ENCODE results near the gene CAGE1.
A peak's percentile ranks its signal among the peaks of the same experiment; 100 is the strongest.
"Not testable (repeated sequence)": the region's sequence is repeated elsewhere in the genome, so short reads cannot be mapped to it uniquely, and the experiment has no call there.

CAGE1 gene

DNA sequence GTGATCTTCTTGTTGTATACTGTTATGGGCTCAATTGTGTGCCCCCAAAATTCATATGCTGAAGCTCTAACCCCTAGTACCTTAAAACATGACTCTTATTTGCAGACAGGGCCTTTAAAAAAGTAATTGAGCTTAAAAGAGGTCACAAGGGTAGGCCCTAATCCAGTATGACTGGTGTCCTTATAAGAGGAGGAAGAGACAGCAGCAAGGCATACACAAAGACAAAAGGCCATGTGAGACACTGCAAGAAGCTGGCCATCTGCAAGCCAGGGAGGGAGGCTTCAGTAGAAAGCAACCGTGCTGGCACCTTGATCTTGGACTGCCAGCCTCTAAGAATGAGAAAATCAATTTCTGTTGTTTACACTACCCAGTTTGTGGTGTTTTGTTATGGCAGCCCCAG, 8.4 kb downstream of the CAGE1 start:
- no peaks in the 10 kb centered on the region for H3K36me3 Mint-ChIP-seq
- H3K27me3 Mint-ChIP-seq = peaks cover 2% of the 10 kb centered on the region
- H3K4me3 Mint-ChIP-seq = no peak overlapping the region
- no peaks in the 10 kb centered on the region for H3K4me1 Mint-ChIP-seq (ENCODE audit: low read depth)
- H3K9me3 Mint-ChIP-seq (ENCODE audit: low read depth) = no peaks in the 10 kb centered on the region
- no peak overlapping the region for H3K27ac Mint-ChIP-seq

GRCh38 chr6:7378740-7379139, 10.8 kb downstream of the CAGE1 start:
- no peak overlapping the region for H3K4me3 Mint-ChIP-seq

DNA sequence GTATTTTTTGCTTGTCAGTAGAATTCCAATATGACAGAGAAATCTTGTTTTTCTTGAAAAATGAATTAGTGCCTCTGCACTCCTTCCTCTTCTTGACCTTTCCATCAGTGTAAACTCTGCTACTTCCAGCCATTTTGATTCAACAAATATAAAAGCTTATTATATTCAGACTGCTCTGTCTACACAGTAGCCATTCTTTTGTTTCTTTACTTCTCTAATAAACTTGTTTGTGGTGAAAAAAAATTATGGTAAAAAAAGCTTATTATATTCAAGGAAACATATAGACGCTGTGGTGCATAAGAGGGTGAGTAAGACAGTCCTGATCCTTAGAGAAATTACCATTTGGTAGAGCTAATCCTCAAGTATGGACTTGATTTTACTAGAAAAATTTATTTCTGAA, 11.6 kb downstream of the CAGE1 start:
- Mint-ChIP-seq H3K9me3 (ENCODE audit: low read depth) (no peaks in the 10 kb centered on the region), H3K4me3 (no peak overlapping the region), H3K27ac (no peak overlapping the region), H3K36me3 (no peaks in the 10 kb centered on the region), H3K27me3 (peaks cover 2% of the 10 kb centered on the region), H3K4me1 (ENCODE audit: low read depth) (peaks cover 1% of the 10 kb centered on the region)

More at GRCh38 chr6:7378740-7379139, 10.8 kb downstream of the CAGE1 start:
- Mint-ChIP-seq H3K4me1 (ENCODE audit: low read depth) (peaks cover 1% of the 10 kb centered on the region), H3K27me3 (peaks cover 2% of the 10 kb centered on the region), H3K27ac (no peak overlapping the region), H3K9me3 (ENCODE audit: low read depth) (no peaks in the 10 kb centered on the region), H3K36me3 (no peaks in the 10 kb centered on the region)

- Mint-ChIP-seq H3K9me3 (ENCODE audit: low read depth) (no peaks in the 10 kb centered on the region), H3K36me3 (no peaks in the 10 kb centered on the region), H3K27me3 (peaks cover under 1% of the 10 kb centered on the region), H3K27ac (no peak overlapping the region), H3K4me3 (no peak overlapping the region), H3K4me1 (ENCODE audit: low read depth) (peaks cover 1% of the 10 kb centered on the region)
Observed at GRCh38 chr6:7373739-7374138, 15.8 kb downstream of the CAGE1 start.

DNA sequence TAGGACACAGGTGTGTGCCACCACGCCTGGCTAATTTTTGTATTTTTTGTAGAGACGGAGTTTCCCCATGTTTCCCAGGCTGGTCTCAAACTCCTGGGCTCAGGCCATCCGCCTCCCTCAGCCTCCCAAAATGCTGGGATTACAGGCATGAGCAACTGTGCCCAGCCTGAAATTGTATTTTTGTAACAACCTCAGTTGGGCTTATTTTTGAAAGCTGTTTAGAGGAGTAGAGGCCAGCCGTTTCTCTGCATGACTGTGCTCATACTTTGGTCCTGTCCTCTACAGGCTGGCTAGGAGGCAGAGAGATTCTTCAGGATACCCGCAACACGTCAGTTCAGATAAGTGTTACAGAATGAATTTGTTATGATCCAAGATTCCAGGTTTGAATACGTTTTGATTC, 22.1 kb downstream of the CAGE1 start:
- Mint-ChIP-seq H3K36me3 (no peaks in the 10 kb centered on the region), H3K27ac (no peak overlapping the region), H3K4me1 (ENCODE audit: low read depth) (no peaks in the 10 kb centered on the region), H3K9me3 (ENCODE audit: low read depth) (no peaks in the 10 kb centered on the region), H3K4me3 (no peak overlapping the region), H3K27me3 (peaks cover 2% of the 10 kb centered on the region)

DNA sequence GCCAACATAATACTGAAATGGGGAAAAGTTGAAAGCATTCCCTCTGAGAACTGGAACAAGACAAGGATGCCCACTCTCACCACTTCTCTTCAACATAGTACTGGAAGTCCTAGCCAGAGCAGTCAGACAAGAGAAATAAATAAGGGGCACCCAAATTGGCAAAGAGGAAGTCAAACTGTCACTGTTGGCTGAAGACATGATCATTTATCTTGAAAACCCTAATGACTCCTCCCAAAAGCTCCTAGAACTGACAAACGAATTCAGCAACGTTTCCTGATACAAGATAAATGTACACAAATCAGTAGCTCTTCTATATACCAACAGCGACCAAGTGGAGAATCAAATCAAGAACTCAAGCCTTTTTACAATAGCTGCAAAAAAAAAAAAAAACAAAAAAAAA, 37.6 kb downstream of the CAGE1 start:
- not testable (repeated sequence) for H3K9me3 Mint-ChIP-seq (ENCODE audit: low read depth); H3K27me3 Mint-ChIP-seq; H3K27ac Mint-ChIP-seq; H3K4me1 Mint-ChIP-seq (ENCODE audit: low read depth); H3K36me3 Mint-ChIP-seq; H3K4me3 Mint-ChIP-seq

DNA sequence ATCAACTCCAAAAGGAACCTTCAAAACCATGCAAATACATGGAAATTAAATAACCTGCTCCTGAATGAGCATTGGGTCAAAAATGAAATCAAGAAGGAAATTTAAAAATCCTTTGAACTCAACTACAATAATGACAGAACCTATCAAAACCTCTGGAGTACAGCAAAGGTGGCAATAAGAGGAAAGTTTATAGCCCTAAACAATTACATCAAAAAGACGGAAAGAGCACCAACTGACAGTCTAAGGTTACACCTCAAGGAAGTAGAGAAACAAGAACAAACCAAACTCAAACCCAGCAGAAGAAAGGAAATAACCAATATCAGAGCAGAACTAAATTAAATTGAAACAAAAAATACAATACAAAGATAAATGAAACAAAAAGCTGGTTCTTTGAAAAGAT, 39.0 kb downstream of the CAGE1 start:
- H3K9me3 Mint-ChIP-seq (ENCODE audit: low read depth); H3K27me3 Mint-ChIP-seq; H3K4me1 Mint-ChIP-seq (ENCODE audit: low read depth); H3K27ac Mint-ChIP-seq; H3K4me3 Mint-ChIP-seq; H3K36me3 Mint-ChIP-seq: not testable (repeated sequence)

DNA sequence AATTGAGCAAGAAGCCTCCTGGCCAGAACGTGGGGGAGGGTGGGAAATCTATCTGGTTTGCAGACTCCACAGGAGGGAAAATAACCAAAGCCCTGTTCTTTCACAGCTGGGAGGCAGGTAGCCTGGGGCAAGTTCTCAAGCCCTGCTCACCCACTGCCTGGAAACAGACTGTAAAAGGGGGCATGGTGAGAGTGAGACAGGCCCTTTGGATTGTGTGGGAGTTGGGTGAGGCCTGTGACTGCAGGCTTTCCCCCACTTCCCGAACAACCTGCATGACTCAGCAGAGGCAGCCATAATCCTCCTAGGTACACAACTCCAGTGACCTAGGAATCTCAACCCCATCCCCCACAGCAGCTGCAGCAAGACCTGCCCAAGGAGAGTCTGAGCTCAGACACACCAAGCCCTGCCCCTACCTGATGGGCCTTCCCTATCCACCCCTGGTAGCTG, 42.0 kb downstream of the CAGE1 start:
- H3K27ac Mint-ChIP-seq; H3K4me3 Mint-ChIP-seq; H3K27me3 Mint-ChIP-seq; H3K9me3 Mint-ChIP-seq (ENCODE audit: low read depth); H3K36me3 Mint-ChIP-seq: not testable (repeated sequence)
- peaks cover 21% of the 10 kb centered on the region for H3K4me1 Mint-ChIP-seq (ENCODE audit: low read depth)

DNA sequence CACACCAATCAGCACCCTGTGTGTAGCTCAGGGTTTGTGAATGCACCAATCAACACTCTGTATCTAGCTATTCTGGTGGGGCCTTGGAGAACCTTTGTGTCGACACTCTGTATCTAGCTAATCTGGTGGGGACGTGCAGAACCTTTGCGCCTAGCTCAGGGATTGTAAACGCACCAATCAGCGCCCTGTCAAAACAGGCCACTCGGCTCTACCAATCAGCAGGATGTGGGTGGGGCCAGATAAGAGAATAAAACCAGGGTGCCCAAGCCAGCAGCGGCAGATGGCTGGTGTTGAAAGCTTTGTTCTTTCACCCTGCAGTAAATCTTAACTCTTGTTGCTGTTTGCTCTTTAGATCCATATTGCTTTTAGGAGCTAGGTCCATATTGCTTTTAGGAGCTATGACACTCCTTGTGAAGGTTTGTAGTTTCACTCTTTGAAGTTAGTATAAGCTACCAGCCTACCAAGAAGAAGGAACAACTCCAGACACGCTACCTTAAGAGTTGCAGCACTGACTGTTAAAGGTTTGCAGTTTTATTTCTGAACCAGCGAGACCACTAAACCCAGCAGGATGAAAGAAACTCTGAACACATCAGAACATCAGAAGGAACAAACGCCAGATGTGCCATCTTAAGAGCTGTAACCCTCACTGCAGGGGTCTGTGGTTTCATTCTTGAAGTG, 44.6 kb downstream of the CAGE1 start:
- peak overlapping the region; percentile 47 for H3K4me3 Mint-ChIP-seq
- peaks cover 14% of the 10 kb centered on the region for H3K4me1 Mint-ChIP-seq (ENCODE audit: low read depth)
- H3K27ac Mint-ChIP-seq; H3K36me3 Mint-ChIP-seq; H3K9me3 Mint-ChIP-seq (ENCODE audit: low read depth); H3K27me3 Mint-ChIP-seq: not testable (repeated sequence)

GRCh38 chr6:7343546-7344475, 45.7 kb downstream of the CAGE1 start:
- Mint-ChIP-seq H3K27me3 (peaks cover 5% of the 10 kb centered on the region), H3K4me1 (ENCODE audit: low read depth) (peaks cover 12% of the 10 kb centered on the region), H3K36me3 (no peaks in the 10 kb centered on the region), H3K9me3 (ENCODE audit: low read depth) (no peaks in the 10 kb centered on the region), H3K27ac (peak overlapping the region; percentile 18), H3K4me3 (peak overlapping the region; percentile 22)

GRCh38 chr6:7341989-7342742, 47.4 kb downstream of the CAGE1 start:
- no peaks in the 10 kb centered on the region for H3K36me3 Mint-ChIP-seq
- peaks cover 12% of the 10 kb centered on the region for H3K4me1 Mint-ChIP-seq (ENCODE audit: low read depth)
- no peak overlapping the region for H3K4me3 Mint-ChIP-seq
- no peak overlapping the region for H3K27ac Mint-ChIP-seq
- H3K9me3 Mint-ChIP-seq (ENCODE audit: low read depth) = no peaks in the 10 kb centered on the region
- H3K27me3 Mint-ChIP-seq = peaks cover 2% of the 10 kb centered on the region

DNA sequence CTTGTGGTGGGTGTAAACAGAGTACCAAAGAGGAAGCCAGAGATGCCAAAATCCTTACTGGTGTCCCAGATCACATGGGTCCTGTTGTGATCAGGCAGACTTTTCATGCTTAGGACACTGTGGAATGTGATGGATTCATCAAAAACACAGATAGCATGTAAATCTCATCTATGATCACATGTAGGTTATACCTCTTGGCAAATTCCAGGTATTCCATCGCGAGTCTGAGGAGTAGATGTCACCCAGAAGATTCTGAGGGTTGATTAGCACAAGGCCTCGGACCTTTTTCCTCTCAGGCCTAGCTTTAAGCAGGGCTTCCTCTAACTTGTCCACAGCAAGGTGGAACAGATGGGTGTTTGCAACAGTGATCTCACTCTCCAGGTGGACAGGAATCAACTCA, 48.3 kb downstream of the CAGE1 start:
- no peaks in the 10 kb centered on the region for H3K36me3 Mint-ChIP-seq
- no peak overlapping the region for H3K4me3 Mint-ChIP-seq
- H3K4me1 Mint-ChIP-seq (ENCODE audit: low read depth) = peaks cover 12% of the 10 kb centered on the region
- H3K9me3 Mint-ChIP-seq (ENCODE audit: low read depth) = no peaks in the 10 kb centered on the region
- no peak overlapping the region for H3K27ac Mint-ChIP-seq
- H3K27me3 Mint-ChIP-seq = peaks cover 2% of the 10 kb centered on the region

- H3K27me3 Mint-ChIP-seq; H3K4me1 Mint-ChIP-seq (ENCODE audit: low read depth); H3K36me3 Mint-ChIP-seq; H3K4me3 Mint-ChIP-seq; H3K27ac Mint-ChIP-seq; H3K9me3 Mint-ChIP-seq (ENCODE audit: low read depth): not testable (repeated sequence)
Observed at GRCh38 chr6:7339007-7339732, 50.4 kb downstream of the CAGE1 start.

- Mint-ChIP-seq H3K4me3 (no peak overlapping the region), H3K36me3 (no peaks in the 10 kb centered on the region), H3K4me1 (ENCODE audit: low read depth) (no peaks in the 10 kb centered on the region), H3K27ac (no peak overlapping the region), H3K27me3 (no peaks in the 10 kb centered on the region), H3K9me3 (ENCODE audit: low read depth) (no peaks in the 10 kb centered on the region)
Observed at GRCh38 chr6:7338031-7338430, 51.5 kb downstream of the CAGE1 start.
